ENCODE data around the gene GSTK1.

GSTK1 gene

DNA sequence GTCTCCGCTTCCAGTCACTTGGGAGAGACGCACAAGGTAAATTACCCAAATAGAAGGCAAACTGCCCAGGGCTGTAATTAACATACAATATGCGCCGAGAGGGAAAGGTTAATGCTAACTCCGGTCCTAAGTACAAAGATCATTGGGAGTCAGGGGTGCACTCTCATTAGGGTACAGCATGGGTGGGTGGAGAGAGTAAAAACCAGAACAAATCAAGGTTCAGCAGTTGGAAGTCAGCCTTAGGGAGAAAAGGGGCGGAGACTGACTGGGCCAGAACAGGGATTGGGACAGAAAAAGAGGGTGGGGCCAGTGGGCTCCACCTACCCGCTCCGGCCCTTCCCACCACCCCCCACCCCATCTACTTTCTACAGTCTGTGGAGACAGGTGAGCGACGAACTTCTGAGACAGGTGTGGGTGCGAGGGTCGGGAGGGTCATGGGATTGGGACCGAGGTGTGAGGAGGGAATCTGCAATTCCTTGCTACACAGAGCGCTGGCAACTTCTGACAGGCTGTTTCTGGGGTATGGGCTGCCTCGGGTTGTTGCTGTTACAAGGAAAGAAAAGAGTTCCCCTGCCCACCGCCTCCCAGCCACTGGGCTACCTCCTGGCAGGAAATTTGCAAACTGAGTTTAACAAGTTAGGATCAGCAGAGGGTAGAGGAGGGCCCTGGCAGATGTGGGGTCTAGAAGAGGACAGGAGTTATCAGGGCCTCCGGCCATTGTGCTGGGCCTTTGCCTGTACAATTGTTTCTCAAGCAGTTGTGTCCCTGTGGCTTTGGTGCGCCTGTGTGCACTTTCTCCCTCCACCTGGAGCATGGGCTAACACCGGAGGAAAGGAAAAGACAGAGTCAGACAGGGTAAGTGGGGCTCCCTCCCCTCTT lies 21.6 kb downstream of the GSTK1 start, which contains the start of gene TMEM139:
Gene TMEM139, plus strand, starts transcription at position 368 of the 879 bp plus-strand sequence. CDS start 1,000 bp downstream, outside the sequence.
- H3F3A ChIP-seq (ENCODE audit: insufficient read depth, low read length) = no peaks in the 10 kb centered on the region
- H3K9me3 ChIP-seq (ENCODE audit: low read length) = no peaks in the 10 kb centered on the region
- no peak within 1 kb of the TSS for H3K4me2 ChIP-seq (ENCODE audit: low read length)
- peaks cover 21% of the 10 kb centered on the region for H3K4me1 ChIP-seq (ENCODE audit: insufficient read depth, low read length, severe bottlenecking)
- H3K27ac ChIP-seq (ENCODE audit: low read depth, low read length, poor library complexity, severe bottlenecking) = no peak within 1 kb of the TSS
- no peaks in the 10 kb centered on the region for H3K9me2 ChIP-seq (ENCODE audit: low read depth, low read length)
- TF ChIP-seq EZH2 (IDR thresholded peaks at IDR 0.05; ENCODE audit: borderline replicate concordance, low read length) = no peak
- TF ChIP-seq, protein P1, sequence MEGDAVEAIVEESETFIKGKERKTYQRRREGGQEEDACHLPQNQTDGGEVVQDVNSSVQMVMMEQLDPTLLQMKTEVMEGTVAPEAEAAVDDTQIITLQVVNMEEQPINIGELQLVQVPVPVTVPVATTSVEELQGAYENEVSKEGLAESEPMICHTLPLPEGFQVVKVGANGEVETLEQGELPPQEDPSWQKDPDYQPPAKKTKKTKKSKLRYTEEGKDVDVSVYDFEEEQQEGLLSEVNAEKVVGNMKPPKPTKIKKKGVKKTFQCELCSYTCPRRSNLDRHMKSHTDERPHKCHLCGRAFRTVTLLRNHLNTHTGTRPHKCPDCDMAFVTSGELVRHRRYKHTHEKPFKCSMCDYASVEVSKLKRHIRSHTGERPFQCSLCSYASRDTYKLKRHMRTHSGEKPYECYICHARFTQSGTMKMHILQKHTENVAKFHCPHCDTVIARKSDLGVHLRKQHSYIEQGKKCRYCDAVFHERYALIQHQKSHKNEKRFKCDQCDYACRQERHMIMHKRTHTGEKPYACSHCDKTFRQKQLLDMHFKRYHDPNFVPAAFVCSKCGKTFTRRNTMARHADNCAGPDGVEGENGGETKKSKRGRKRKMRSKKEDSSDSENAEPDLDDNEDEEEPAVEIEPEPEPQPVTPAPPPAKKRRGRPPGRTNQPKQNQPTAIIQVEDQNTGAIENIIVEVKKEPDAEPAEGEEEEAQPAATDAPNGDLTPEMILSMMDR (IDR thresholded peaks at IDR 0.05; ENCODE audit: low read length) = no peak
- H3K36me3 ChIP-seq (ENCODE audit: insufficient read depth, low read length) = peaks cover 3% of the 10 kb centered on the region; the same call in 1 of the 2 replicates
- no peak within 1 kb of the TSS for H2AFZ ChIP-seq (ENCODE audit: low read length)
- no peak within 1 kb of the TSS for H3K4me3 ChIP-seq (ENCODE audit: low read depth, low read length, poor library complexity, severe bottlenecking)
- no peaks in the 10 kb centered on the region for H4K20me1 ChIP-seq (ENCODE audit: insufficient read depth, low read length)
- no peak within 1 kb of the TSS for H3K9ac ChIP-seq (ENCODE audit: low read length)
- H3K27me3 ChIP-seq (ENCODE audit: insufficient read depth, low read length) = no peaks in the 10 kb centered on the region
- peaks cover 13% of the 10 kb centered on the region for H3K79me2 ChIP-seq (ENCODE audit: insufficient read depth, low read length)

DNA sequence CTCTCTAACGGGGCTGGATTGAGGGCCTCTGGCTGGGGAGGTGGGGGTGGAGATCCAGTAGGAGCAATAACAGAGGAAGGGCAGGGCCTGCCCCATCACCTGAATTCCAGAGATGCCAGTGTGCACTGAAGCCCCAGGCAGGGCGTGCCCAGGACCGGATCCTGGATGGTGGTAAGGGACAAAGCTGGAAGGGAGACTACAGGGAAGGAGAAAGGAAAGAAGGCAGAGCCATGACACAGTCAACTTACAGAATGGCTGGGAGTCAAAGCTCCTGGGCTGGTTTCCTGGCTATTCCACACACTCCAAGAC lies 22.2 kb downstream of the GSTK1 start:
- peaks cover 7% of the 10 kb centered on the region; the same call in 1 of the 2 replicates for H3K36me3 ChIP-seq (ENCODE audit: insufficient read depth, low read length)
- no peak overlapping the region for H3K27ac ChIP-seq (ENCODE audit: low read depth, low read length, poor library complexity, severe bottlenecking)
- H3K4me1 ChIP-seq (ENCODE audit: insufficient read depth, low read length, severe bottlenecking) = peaks cover 27% of the 10 kb centered on the region
- no peak for TF ChIP-seq EZH2 (IDR thresholded peaks at IDR 0.05; ENCODE audit: borderline replicate concordance, low read length)
- TF ChIP-seq, protein P1 (IDR thresholded peaks at IDR 0.05; ENCODE audit: low read length) = no peak
- no peak overlapping the region for H3K4me2 ChIP-seq (ENCODE audit: low read length)
- H3F3A ChIP-seq (ENCODE audit: insufficient read depth, low read length) = no peaks in the 10 kb centered on the region
- H3K4me3 ChIP-seq (ENCODE audit: low read depth, low read length, poor library complexity, severe bottlenecking) = no peak overlapping the region
- H3K9me2 ChIP-seq (ENCODE audit: low read depth, low read length) = no peaks in the 10 kb centered on the region
- H3K79me2 ChIP-seq (ENCODE audit: insufficient read depth, low read length) = peaks cover 14% of the 10 kb centered on the region
- H3K9me3 ChIP-seq (ENCODE audit: low read length) = no peaks in the 10 kb centered on the region
- H3K9ac ChIP-seq (ENCODE audit: low read length) = no peak overlapping the region
- H3K27me3 ChIP-seq (ENCODE audit: insufficient read depth, low read length) = no peaks in the 10 kb centered on the region
- no peak overlapping the region for H2AFZ ChIP-seq (ENCODE audit: low read length)
- H4K20me1 ChIP-seq (ENCODE audit: insufficient read depth, low read length) = no peaks in the 10 kb centered on the region

DNA sequence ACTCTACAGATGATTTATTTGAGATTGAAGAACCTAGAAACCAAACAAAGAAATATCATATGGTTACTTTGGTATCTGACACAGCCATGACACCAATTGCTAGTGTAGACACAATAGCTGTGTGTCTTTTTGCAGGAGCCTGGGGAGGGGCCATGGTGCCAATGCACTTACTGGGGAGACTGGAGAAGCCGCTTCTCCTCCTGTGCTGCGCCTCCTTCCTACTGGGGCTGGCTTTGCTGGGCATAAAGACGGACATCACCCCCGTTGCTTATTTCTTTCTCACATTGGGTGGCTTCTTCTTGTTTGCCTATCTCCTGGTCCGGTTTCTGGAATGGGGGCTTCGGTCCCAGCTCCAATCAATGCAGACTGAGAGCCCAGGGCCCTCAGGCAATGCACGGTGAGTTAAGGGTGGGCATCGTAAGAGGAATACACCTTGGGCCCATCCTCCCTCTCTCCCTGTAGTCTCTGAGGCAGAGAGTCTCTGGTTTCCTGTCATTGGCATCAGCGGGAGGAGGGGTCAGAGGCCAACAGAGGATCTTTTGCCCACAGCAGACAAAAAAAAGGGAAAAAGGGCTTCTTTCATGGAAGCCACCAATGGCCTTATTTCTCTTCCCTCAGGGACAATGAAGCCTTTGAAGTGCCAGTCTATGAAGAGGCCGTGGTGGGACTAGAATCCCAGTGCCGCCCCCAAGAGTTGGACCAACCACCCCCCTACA lies 22.7 kb downstream of the GSTK1 start:
- Histone ChIP-seq H3K27me3 (ENCODE audit: insufficient read depth, low read length) (no peaks in the 10 kb centered on the region), H4K20me1 (ENCODE audit: insufficient read depth, low read length) (no peaks in the 10 kb centered on the region), H3K9me3 (ENCODE audit: low read length) (no peaks in the 10 kb centered on the region), H3K4me3 (ENCODE audit: low read depth, low read length, poor library complexity, severe bottlenecking) (no peak overlapping the region), H3K4me1 (ENCODE audit: insufficient read depth, low read length, severe bottlenecking) (peaks cover 32% of the 10 kb centered on the region), H3K9ac (ENCODE audit: low read length) (no peak overlapping the region), H3K4me2 (ENCODE audit: low read length) (no peak overlapping the region), H3K79me2 (ENCODE audit: insufficient read depth, low read length) (peaks cover 18% of the 10 kb centered on the region), H3K27ac (ENCODE audit: low read depth, low read length, poor library complexity, severe bottlenecking) (no peak overlapping the region), H2AFZ (ENCODE audit: low read length) (no peak overlapping the region), H3F3A (ENCODE audit: insufficient read depth, low read length) (no peaks in the 10 kb centered on the region), H3K9me2 (ENCODE audit: low read depth, low read length) (no peaks in the 10 kb centered on the region), H3K36me3 (ENCODE audit: insufficient read depth, low read length) (peaks cover 12% of the 10 kb centered on the region; the same call in 1 of the 2 replicates)
- TF ChIP-seq, protein P1 (IDR thresholded peaks at IDR 0.05; ENCODE audit: low read length) = no peak
- TF ChIP-seq EZH2 (IDR thresholded peaks at IDR 0.05; ENCODE audit: borderline replicate concordance, low read length) = no peak

Measured in OCI-LY1 (cell line).